GM11168 (cell line): Measurements from ENCODE around the gene LOXL4.

Experiments used
- in situ Hi-C: fragments of 300-500 bp; cut with MboI; formaldehyde crosslinking; loops from one replicate; pipeline ENCODE4 v1.12.0; 2022; ENCODE audit warnings: low sequenced_read_pairs; ENCODE audit not compliant: unreplicated experiment

LOXL4 gene

GRCh38 chr10:98295907-98296306 is 27.9 kb upstream of the LOXL4 start:
- in situ Hi-C loops = no loop called here

GRCh38 chr10:98295401-98295811 is 27.4 kb upstream of the LOXL4 start:
- in situ Hi-C loops = no loop called here

GRCh38 chr10:98294270-98294627 is 26.3 kb upstream of the LOXL4 start:
- in situ Hi-C loops = no loop called here

- in situ Hi-C loops = no loop called here
These were observed 25.7 kb upstream of the LOXL4 start for GRCh38 chr10:98293550-98294269.

- in situ Hi-C loops = no loop called here
These were observed 25.0 kb upstream of the LOXL4 start for GRCh38 chr10:98292971-98293370.

- in situ Hi-C loops = no loop called here
These were observed 21.8 kb upstream of the LOXL4 start for GRCh38 chr10:98289802-98290209.

- in situ Hi-C loops = no loop called here
These were observed 19.3 kb upstream of the LOXL4 start for GRCh38 chr10:98287321-98287720.

GRCh38 chr10:98286419-98286818 is 18.4 kb upstream of the LOXL4 start:
- in situ Hi-C loops = no loop called here

GRCh38 chr10:98285416-98285815 is 17.4 kb upstream of the LOXL4 start:
- in situ Hi-C loops = no loop called here

GRCh38 chr10:98276311-98276710 is 8.3 kb upstream of the LOXL4 start:
- in situ Hi-C loops = no loop called here

- in situ Hi-C loops = no loop called here
These were observed 6.6 kb upstream of the LOXL4 start for GRCh38 chr10:98274562-98274961.

- in situ Hi-C loops = no loop called here
These were observed 5.3 kb upstream of the LOXL4 start for GRCh38 chr10:98273057-98273850.

- in situ Hi-C loops = no loop called here
These were observed 4.7 kb upstream of the LOXL4 start for GRCh38 chr10:98272656-98273055.

GRCh38 chr10:98272245-98272644 is 4.3 kb upstream of the LOXL4 start:
- in situ Hi-C loops = no loop called here

- in situ Hi-C loops = no loop called here
These were observed 2.8 kb upstream of the LOXL4 start for GRCh38 chr10:98270786-98271185.

GRCh38 chr10:98270073-98270740 is 2.2 kb upstream of the LOXL4 start:
- in situ Hi-C loops = no loop called here

- in situ Hi-C loops = no loop called here
These were observed 1.5 kb upstream of the LOXL4 start for GRCh38 chr10:98269435-98269912.

GRCh38 chr10:98268694-98269431 is 869 bp upstream of the LOXL4 start:
- in situ Hi-C loops = no loop called here

- in situ Hi-C loops = no loop called here
These were observed 713 bp downstream of the LOXL4 start for GRCh38 chr10:98267069-98267893.

- in situ Hi-C loops = no loop called here
These were observed 1.3 kb downstream of the LOXL4 start for GRCh38 chr10:98266647-98267046.
